ACC112 (cell line): ENCODE measurements around the gene DESI2.
"Not testable (repeated sequence)": the region's sequence is repeated elsewhere in the genome, so short reads cannot be mapped to it uniquely, and the experiment has no call there.

Experiments
- H2AFZ ChIP-seq: fragments of 200-600 bp; sonication (generic); one replicate; pipeline ENCODE4 v1.6.0; 2017; ENCODE audit warnings: antibody characterized with exemption, low read length; ENCODE audit not compliant: unreplicated experiment
- H3K27ac ChIP-seq: fragments of 200-600 bp; sonication (generic); 2 replicates; pipeline ENCODE4 v1.5.1; 2014; ENCODE audit warnings: low read depth, mild to moderate bottlenecking, antibody characterized with exemption, low read length, moderate library complexity
- H3K27me3 ChIP-seq: fragments of 200-600 bp; sonication (generic); 2 replicates; pipeline ENCODE4 v1.6.1; 2014; ENCODE audit warnings: mild to moderate bottlenecking, antibody characterized with exemption, low read length, moderate library complexity, mixed read lengths; ENCODE audit not compliant: insufficient read depth
- H3K36me3 ChIP-seq: fragments of 200-600 bp; sonication (generic); 2 replicates; pipeline ENCODE4 v1.6.1; 2016; ENCODE audit warnings: mild to moderate bottlenecking, antibody characterized with exemption, low read length, moderate library complexity, mixed read lengths; ENCODE audit not compliant: insufficient read depth
- H3K4me1 ChIP-seq: fragments of 200-600 bp; sonication (generic); one replicate; pipeline ENCODE4 v1.6.1; 2016; ENCODE audit warnings: low read length, mixed read lengths; ENCODE audit not compliant: insufficient read depth, unreplicated experiment, control insufficient read depth
- H3K4me3 ChIP-seq: fragments of 200-600 bp; sonication (generic); 2 replicates; pipeline ENCODE4 v1.5.1; 2014; ENCODE audit warnings: mild to moderate bottlenecking, low read depth, low read length
- H3K79me2 ChIP-seq: fragments of 200-600 bp; sonication (generic); one replicate; pipeline ENCODE4 v1.6.0; 2016; ENCODE audit warnings: low read length; ENCODE audit not compliant: control insufficient read depth, unreplicated experiment, insufficient read depth

DESI2 gene

DNA sequence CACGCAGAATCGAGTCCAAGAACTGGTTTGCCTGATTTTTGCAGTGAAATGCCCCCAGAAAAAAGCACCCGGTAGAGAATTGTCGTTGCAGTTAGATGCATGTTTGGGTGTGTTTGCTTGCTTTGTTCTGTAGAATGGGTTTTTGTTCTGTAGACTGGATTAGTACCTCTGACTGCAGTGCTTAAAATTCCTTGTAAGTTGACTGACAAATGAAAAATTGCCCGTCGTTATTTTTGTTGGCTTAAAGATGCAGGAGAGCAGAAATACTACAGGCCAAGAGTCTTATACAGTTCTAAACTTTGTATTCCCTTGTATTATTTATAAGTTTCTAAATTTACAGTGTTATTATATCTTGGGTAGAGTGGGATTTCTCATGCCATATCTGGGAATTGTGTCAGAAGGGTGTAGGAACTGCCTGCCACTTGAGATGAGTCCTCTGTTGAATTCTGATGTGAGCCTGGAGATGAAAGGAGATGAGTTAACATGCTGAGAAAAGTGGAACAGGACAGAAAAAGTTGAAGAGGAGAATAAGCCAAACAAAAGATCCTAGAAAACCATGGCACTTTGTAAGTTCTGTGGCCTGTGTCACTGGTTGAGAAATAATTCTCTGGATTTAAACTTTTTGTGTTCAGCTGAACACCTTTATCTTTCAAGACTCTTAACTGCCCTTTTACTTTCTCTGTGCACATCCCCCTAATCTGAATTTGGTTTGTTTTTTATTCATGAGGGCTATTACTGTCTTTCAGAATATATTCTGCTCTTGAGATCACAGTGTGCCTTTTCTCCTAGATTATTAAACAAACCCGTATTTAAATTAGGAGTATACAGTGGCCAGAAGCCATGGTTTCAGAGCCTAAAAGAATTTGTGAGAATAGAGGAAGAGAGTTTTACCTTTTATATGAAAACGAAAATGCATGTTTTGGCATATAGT lies 1.4 kb downstream of the DESI2 start:
- no peak overlapping the region for H3K27ac ChIP-seq
- H2AFZ ChIP-seq: peak overlapping the region; percentile 89
- H3K27me3 ChIP-seq: no peaks in the 10 kb centered on the region
- H3K36me3 ChIP-seq: peaks cover 20% of the 10 kb centered on the region; the same call in 1 of the 2 replicates
- H3K79me2 ChIP-seq: peaks cover 59% of the 10 kb centered on the region
- H3K4me3 ChIP-seq: peak overlapping the region; percentile 98
- H3K4me1 ChIP-seq: peaks cover 19% of the 10 kb centered on the region

DNA sequence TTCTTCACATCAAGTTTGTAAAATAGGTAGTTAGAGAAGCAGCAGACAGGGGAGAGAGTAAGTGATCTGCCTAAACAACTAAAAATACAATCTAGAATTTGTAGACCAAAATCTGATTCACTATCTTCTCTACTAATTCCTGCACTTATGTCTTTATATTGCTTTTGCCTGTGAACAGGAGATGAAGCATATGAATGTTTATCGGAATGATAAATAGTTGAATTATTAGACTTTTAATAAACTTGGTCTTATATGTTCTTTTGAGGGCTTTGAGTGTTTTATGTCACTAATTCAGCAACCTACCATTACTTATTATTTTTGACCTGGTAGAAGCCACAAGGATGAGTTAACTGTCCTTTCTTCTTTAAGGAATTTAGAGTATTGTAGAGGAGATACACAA lies 2.3 kb downstream of the DESI2 start:
- Histone ChIP-seq H3K27me3 (no peaks in the 10 kb centered on the region), H3K27ac (no peak overlapping the region), H2AFZ (no peak overlapping the region), H3K79me2 (peaks cover 66% of the 10 kb centered on the region), H3K4me1 (peaks cover 19% of the 10 kb centered on the region), H3K4me3 (peak overlapping the region; percentile 98), H3K36me3 (peaks cover 26% of the 10 kb centered on the region)

GRCh38 chr1:244657421-244657820 lies 4.5 kb downstream of the DESI2 start:
- peaks cover 74% of the 10 kb centered on the region for H3K79me2 ChIP-seq
- no peak overlapping the region for H2AFZ ChIP-seq
- H3K27ac ChIP-seq: no peak overlapping the region
- H3K36me3 ChIP-seq: peaks cover 36% of the 10 kb centered on the region
- no peaks in the 10 kb centered on the region for H3K27me3 ChIP-seq
- H3K4me1 ChIP-seq: peaks cover 19% of the 10 kb centered on the region
- no peak overlapping the region for H3K4me3 ChIP-seq

- Histone ChIP-seq H3K27ac (no peak overlapping the region), H3K27me3 (no peaks in the 10 kb centered on the region), H3K79me2 (peaks cover 78% of the 10 kb centered on the region), H3K4me3 (no peak overlapping the region), H3K36me3 (peaks cover 36% of the 10 kb centered on the region), H3K4me1 (peaks cover 18% of the 10 kb centered on the region), H2AFZ (no peak overlapping the region)
Measured at GRCh38 chr1:244659694-244660093, 6.8 kb downstream of the DESI2 start.

- no peak overlapping the region for H3K27ac ChIP-seq
- H3K79me2 ChIP-seq: peaks cover 72% of the 10 kb centered on the region
- H3K4me3 ChIP-seq: no peak overlapping the region
- no peak overlapping the region for H2AFZ ChIP-seq
- H3K27me3 ChIP-seq: no peaks in the 10 kb centered on the region
- peaks cover 36% of the 10 kb centered on the region for H3K36me3 ChIP-seq
- H3K4me1 ChIP-seq: peaks cover 9% of the 10 kb centered on the region
Measured at GRCh38 chr1:244660595-244660994, 7.7 kb downstream of the DESI2 start.

- not testable (repeated sequence) for H3K27me3 ChIP-seq, H3K27ac ChIP-seq, H3K4me1 ChIP-seq, H3K4me3 ChIP-seq, H2AFZ ChIP-seq
- H3K36me3 ChIP-seq: peaks cover 33% of the 10 kb centered on the region
- H3K79me2 ChIP-seq: peaks cover 65% of the 10 kb centered on the region
Measured at GRCh38 chr1:244661569-244662312, 8.8 kb downstream of the DESI2 start.

- H3K27ac ChIP-seq: no peak overlapping the region
- peaks cover 25% of the 10 kb centered on the region for H3K36me3 ChIP-seq
- H3K79me2 ChIP-seq: peaks cover 60% of the 10 kb centered on the region
- H3K4me1 ChIP-seq: no peaks in the 10 kb centered on the region
- no peak overlapping the region for H3K4me3 ChIP-seq
- no peaks in the 10 kb centered on the region for H3K27me3 ChIP-seq
- no peak overlapping the region for H2AFZ ChIP-seq
Measured at GRCh38 chr1:244662599-244662998, 9.7 kb downstream of the DESI2 start.

- H3K27ac ChIP-seq: no peak overlapping the region
- H3K27me3 ChIP-seq: no peaks in the 10 kb centered on the region
- no peak overlapping the region for H2AFZ ChIP-seq
- H3K4me3 ChIP-seq: no peak overlapping the region
- peaks cover 60% of the 10 kb centered on the region for H3K79me2 ChIP-seq
- H3K4me1 ChIP-seq: no peaks in the 10 kb centered on the region
- H3K36me3 ChIP-seq: peaks cover 16% of the 10 kb centered on the region
Measured at GRCh38 chr1:244664353-244664752, 11.4 kb downstream of the DESI2 start.

GRCh38 chr1:244665771-244666217 lies 12.9 kb downstream of the DESI2 start:
- Histone ChIP-seq H3K4me3 (no peak overlapping the region), H3K36me3 (peaks cover 8% of the 10 kb centered on the region; the same call in 1 of the 2 replicates), H3K4me1 (no peaks in the 10 kb centered on the region), H3K79me2 (peaks cover 48% of the 10 kb centered on the region), H3K27ac (no peak overlapping the region), H3K27me3 (no peaks in the 10 kb centered on the region), H2AFZ (no peak overlapping the region)

GRCh38 chr1:244666672-244667418 lies 13.9 kb downstream of the DESI2 start:
- not testable (repeated sequence) for H3K27ac ChIP-seq, H3K36me3 ChIP-seq, H3K4me3 ChIP-seq, H2AFZ ChIP-seq, H3K27me3 ChIP-seq, H3K4me1 ChIP-seq
- H3K79me2 ChIP-seq: peaks cover 45% of the 10 kb centered on the region
